H7 (cell line): ENCODE measurements around the gene SLC9A5. TPM values are rescaled to one million over a fixed set of nuclear protein-coding genes. Genes with fewer than 3 reads are reported as not detected.
A peak's percentile ranks its signal among the peaks of the same experiment; 100 is the strongest.

Experiments
- DNase-seq: peaks from one replicate; pipeline ENCODE4 v3.0.0; 2012
- H3K27me3 ChIP-seq: 2 replicates; pipeline ENCODE4 v1.6.0; 2011; ENCODE audit warnings: mild to moderate bottlenecking, low read length; ENCODE audit not compliant: control insufficient read depth, insufficient read depth
- H3K36me3 ChIP-seq: replicated peaks from 2 replicates; pipeline ENCODE4 v1.5.1; 2011; ENCODE audit warnings: low read length; ENCODE audit not compliant: control insufficient read depth, insufficient read depth
- H3K4me3 ChIP-seq: 2 replicates; pipeline ENCODE4 v1.5.1; 2011; ENCODE audit warnings: low read depth, mild to moderate bottlenecking, control low read depth, low read length, moderate library complexity; ENCODE audit not compliant: insufficient read depth
- total RNA-seq: library from RNA; depleted of rRNA; stranded (reverse); fragments of >200 nt; shearing (Covaris generic); gene quantifications from 2 replicates; pipeline ENCODE4 v1.2.3, GENCODE V29; 2014

Gene SLC9A5
- total RNA-seq, 1 experiment from 2014 or later, result 1.6 TPM

DNA sequence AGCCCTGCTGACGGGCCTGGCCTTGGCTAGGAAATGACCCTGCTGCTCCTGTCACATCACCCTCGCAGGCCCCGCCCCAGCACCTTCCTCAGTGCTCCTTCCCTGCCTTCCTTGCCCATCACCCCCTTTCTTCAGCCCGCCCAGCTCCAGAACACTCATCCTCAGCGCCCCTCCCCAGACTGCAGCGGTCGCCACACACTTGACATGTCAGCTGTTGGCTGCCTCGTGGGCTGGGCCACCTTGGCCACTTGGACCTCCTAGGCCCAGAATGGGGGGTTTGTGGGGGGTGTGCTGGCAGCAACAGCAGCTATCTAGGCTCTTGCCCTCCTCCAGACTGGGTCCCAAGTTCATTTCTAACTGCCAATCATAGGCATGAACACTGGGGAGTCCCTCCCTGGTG lies 39.2 kb upstream of the SLC9A5 start:
- H3K27me3 ChIP-seq, result no peaks in the 10 kb centered on the region; the same call in 1 of the 2 replicates
- no peak for DNase-seq
- H3K36me3 ChIP-seq, result no peaks in the 10 kb centered on the region
- H3K4me3 ChIP-seq, result no peak overlapping the region

DNA sequence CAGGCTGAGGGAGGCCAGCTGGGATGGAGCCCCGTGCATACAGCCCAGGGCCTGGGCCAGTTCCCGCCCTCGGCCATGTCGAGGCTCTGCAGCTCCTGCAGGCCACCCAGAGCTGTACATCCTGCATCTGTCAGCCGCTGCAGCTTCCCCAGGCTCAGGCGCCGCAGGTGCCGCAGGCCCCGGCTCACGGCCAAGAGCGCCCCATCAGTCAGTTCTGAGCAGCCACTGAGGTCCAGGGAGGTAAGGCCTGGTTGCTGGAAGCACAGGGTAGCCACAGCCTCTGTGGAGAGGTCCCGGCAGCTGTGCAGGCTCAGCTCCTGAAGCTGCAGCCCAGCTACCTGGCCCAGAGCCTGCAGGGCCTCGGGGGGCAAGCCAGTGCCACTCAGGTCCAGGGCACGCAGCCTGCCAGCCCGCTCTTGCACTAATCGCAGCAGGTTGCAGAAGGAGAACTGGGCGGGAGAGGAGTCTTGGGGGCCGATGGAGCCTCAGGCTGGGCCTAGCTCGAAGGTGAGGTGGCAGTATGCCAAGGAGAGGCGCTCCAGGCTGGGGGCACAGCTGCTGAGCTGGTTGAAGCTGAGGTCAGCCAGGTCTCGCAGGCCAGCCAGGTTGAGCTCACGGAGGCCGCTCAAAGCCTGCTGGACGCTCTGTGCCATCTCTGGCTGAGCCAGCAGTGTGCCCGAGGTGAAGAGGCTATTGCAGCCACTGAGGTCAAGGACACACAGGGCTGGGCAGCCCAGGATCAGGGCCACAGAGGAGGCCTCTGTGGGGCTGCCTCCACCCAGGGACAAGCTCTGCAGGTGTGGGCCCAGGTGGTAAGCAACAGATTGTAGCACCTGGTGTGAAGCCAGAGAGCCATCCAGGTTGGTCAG lies 38.5 kb upstream of the SLC9A5 start:
- Histone ChIP-seq H3K36me3 (no peaks in the 10 kb centered on the region), H3K27me3 (no peaks in the 10 kb centered on the region; the same call in 1 of the 2 replicates), H3K4me3 (no peak overlapping the region)
- DNase-seq, result peak; percentile 73

DNA sequence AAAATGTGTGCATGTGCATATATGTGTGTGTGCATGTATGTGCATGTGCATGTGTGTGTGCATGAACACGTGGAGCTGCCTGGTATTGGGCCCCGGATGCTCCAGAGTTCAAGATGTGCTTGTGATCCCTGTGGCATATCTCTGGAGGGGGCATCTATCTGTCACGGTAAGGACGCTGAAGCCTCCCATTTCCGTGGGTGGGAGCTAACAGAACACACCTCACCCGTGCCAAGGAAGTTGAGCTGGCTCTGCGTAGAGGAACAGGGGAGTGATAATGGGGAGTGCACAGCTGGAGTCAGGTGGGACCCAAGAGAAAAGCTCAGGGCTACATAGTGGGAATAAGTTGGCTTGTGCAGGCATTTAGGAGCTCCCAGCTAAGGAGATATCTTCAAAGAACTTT lies 37.1 kb upstream of the SLC9A5 start:
- no peak overlapping the region for H3K4me3 ChIP-seq
- no peaks in the 10 kb centered on the region; the same call in 1 of the 2 replicates for H3K27me3 ChIP-seq
- H3K36me3 ChIP-seq, result no peaks in the 10 kb centered on the region
- DNase-seq, result no peak

DNA sequence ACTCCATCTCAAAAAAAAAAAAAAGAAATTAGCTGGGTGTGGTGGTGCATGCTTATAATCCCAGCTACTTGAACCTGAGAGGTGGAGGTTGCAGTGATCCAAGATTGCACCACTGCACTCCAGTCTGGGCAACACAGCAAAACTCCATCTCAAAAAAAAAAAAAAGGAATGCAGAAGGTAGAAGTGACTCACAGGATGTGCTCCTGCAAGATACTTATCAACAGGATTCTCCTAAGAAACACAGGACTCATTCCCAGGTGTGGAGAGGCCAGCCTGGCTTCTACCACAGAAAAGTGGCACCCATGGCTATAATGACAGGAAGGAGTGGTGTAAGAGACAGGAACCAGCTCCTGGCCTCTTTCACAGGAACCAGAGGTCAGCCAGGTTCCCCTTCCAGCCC lies 36.0 kb upstream of the SLC9A5 start:
- no peak for DNase-seq
- H3K27me3 ChIP-seq, result no peaks in the 10 kb centered on the region; the same call in 1 of the 2 replicates
- H3K4me3 ChIP-seq, result no peak overlapping the region
- no peaks in the 10 kb centered on the region for H3K36me3 ChIP-seq

DNA sequence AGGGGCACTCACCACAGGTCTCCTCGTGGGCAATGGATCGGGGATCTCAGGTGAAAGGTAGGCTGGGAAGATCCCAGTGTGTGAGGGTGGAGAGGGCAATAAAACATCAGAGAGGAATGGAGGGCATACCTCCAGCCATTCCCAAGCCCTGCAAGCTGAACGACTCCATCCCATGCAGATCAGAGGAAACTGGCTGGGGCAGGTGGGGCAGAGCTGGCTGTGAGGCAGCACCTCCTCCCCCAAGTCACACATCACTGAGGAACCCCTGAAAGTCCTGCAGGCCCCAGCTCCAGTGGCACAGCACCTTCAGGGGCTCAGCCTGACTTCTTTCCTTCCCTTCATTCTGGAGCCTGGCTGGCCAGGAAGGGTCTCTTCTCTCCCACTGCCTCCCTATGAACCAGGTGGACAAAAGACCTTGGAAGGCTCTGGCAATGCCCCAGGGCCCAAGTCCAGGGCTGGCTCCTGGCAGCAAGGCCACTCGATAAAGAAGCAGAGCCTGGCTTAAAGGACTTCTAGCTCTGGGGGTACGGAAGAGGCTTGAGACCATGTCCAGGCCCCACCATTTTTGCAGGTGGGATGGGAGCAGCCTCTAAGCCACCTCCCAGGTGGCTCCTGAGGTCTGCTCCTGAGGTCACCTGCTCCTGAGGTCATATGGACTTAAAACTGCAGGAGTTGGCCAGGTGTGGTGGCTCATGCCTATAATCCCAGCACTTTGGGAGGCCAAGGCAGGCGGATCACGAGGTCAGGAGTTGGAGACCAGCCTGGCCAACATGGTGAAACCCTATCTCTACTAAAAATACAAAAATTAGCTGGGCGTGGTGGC lies 35.4 kb upstream of the SLC9A5 start:
- no peak for DNase-seq
- no peaks in the 10 kb centered on the region; the same call in 1 of the 2 replicates for H3K27me3 ChIP-seq
- no peak overlapping the region for H3K4me3 ChIP-seq
- H3K36me3 ChIP-seq, result no peaks in the 10 kb centered on the region

DNA sequence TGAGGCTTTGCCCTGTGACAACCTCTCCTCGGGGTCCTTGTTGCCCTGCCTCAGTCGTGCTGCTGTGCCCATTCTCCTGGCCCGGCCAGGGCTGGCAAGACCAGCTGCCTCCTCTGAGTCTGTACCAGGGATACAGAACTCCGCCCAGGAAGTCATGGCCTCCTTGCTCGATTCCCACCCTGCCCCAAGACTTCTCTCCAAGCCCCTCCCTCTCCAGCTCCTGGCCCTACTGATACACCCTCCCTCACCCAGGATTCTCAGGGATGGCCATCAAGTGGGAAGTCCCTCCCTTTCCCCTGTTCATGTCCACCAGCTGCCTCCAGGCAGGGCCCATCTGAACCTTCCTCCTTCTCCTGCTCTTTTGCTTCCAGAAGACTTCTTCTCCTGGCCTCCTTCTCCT lies 33.1 kb upstream of the SLC9A5 start:
- peak; percentile 74 for DNase-seq
- no peak overlapping the region for H3K4me3 ChIP-seq
- H3K27me3 ChIP-seq, result no peaks in the 10 kb centered on the region; the same call in 1 of the 2 replicates
- H3K36me3 ChIP-seq, result no peaks in the 10 kb centered on the region

DNA sequence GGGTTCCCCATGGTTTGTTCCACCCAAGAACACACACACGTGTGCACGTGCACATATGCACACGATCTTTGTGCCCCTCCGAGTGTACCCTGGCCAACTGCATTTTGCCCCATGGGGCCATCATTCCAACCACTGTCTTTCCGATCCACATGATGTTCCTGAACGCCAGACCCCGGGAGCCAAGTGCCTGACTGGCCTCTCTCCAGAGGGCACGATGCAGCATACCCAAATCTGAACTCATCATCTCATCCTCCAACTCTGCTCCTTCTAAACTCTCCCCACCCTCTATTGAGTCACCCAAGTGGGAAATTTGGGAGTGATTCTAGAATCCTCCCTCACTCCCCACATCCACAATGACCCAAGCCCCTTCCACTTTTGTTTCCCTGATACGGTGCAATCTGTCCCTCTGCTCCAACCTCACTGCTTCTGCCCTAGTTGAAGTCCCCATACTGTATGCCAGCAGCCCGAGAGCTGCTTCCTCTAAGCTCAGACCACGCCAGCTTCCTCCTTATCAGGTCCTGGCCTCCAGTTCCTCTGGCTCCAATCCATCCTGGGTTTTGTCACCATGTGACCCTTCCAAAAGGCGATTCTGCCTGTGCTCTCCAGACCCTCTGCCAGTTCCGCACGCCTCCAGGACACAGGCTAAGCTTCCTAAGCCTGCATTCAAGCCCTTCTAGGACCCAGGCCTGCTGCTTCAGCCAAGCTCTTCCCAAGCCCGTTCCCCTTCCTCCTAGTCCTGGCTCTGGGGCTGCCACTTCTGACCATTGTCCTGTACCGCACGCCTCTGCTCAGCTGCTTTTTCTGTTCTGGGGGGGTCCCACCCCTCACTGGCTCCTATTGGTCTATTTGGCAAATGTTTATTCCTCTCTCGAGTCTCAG lies 31.9 kb upstream of the SLC9A5 start:
- H3K27me3 ChIP-seq, result no peaks in the 10 kb centered on the region; the same call in 1 of the 2 replicates
- no peaks in the 10 kb centered on the region for H3K36me3 ChIP-seq
- no peak overlapping the region for H3K4me3 ChIP-seq
- DNase-seq, result no peak

DNA sequence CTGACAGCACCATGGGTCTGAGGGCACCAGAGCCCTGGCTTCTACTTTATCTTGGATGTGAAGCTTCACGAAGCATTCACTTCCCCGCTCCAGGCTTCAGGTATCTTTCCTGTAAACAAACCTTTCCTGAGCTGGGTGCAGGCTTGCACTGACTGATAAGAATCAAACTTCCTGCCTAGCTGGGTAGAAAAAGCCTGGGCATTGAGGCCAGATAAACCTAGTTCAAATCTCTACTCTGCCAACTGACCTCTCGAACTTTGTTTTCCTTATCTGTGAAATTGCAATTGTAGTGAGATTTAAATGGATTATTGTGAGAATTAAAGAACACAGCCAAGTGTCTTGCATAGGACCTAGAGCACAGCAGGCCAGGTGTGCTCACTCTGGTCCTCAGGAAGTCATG lies 24.8 kb upstream of the SLC9A5 start:
- Histone ChIP-seq H3K27me3 (no peaks in the 10 kb centered on the region), H3K4me3 (no peak overlapping the region), H3K36me3 (peaks cover 6% of the 10 kb centered on the region)
- DNase-seq, result no peak

DNA sequence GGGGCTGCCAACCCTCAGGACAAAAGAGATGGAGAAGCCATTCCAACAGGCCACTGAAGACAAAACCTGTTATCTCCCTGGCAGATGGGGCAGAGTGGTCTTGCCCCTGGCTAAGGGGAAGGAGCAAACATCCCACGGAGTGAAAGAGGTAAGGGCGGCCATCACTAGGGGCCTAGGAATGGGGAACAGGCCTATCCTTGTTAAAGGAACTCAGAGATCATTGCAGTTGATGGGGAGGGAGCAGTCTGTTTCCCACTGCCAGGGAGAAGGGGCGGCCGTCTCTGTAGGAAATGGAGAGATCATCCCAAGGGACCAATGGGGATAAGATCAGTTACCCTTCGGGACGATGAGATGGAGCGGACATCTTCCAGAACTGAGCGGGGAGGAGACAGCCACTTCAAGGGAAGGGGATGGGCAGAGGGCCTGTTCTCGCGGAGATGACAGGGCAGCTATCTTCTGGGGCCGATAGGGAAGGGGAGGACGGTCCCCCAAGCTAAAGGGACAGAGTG lies 22.4 kb upstream of the SLC9A5 start:
- DNase-seq, result no peak
- peak overlapping the region; percentile 87 for H3K4me3 ChIP-seq

DNA sequence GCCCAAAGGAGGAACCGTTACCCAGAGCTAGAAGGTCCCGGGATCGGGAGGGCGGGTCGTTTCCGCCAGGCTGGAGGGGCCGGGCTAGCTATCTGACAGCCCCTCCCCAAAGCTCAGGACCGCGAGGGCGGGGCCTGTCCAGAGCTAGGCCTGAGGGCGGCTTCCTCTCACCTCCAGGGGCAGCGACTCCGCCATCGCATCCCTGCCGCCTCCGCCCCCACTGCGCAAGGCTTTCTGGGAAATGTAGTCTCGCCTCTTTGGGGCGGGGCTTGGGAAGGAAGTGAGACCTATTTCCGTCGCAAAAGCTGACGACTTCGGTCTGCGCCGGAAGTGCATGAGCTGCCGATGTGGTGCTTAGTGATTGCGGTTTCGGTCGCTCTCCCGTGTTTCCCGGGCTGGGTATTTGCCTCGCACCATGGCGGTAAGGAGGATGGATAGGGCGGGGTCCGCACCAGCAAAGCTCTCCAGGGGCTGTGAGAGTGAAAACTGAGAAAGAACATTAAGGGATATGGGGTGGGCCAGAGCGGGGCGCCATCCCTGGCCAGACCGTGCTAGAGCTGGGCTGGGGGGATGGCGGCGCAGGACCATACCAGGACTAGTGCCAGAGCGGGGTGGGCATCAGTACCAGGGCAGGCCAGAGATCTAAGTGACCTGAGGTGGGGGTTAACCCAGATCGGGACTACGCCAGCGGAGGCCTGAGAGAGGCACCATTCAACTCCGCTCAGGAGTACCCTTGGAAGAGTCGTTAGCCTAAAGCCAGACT lies 21.8 kb upstream of the SLC9A5 start, which contains the start of gene TMEM208:
Gene TMEM208, plus strand, starts transcription at position 327 of the 763 bp plus-strand sequence. Its CDS starts 89 bp downstream, at position 416.
- H3K27me3 ChIP-seq, result no peaks in the 10 kb centered on the region
- peak within 1 kb of the TSS; percentile 87 for H3K4me3 ChIP-seq
- peaks cover 28% of the 10 kb centered on the region for H3K36me3 ChIP-seq
- DNase-seq, result peak; percentile 100

More for the DNA sequence above, 22.4 kb upstream of the SLC9A5 start:
- Histone ChIP-seq H3K27me3 (no peaks in the 10 kb centered on the region), H3K36me3 (peaks cover 24% of the 10 kb centered on the region)

DNA sequence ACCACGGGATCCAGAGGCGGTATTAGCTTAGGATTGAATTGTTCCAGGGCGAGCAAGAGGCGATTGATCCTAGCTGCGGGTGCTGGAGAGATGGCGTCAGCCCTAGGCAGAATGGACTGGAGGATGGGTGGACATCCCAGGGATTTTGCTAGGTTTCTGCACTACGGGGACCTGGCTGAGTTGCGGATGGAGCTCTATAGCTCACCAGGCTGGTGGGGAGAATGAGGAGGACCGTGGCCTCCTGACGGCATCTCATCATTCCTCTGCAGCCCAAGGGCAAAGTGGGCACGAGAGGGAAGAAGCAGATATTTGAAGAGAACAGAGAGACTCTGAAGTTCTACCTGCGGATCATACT lies 21.2 kb upstream of the SLC9A5 start:
- H3K36me3 ChIP-seq, result peaks cover 28% of the 10 kb centered on the region
- peak overlapping the region; percentile 87 for H3K4me3 ChIP-seq
- H3K27me3 ChIP-seq, result no peaks in the 10 kb centered on the region
- DNase-seq, result no peak

DNA sequence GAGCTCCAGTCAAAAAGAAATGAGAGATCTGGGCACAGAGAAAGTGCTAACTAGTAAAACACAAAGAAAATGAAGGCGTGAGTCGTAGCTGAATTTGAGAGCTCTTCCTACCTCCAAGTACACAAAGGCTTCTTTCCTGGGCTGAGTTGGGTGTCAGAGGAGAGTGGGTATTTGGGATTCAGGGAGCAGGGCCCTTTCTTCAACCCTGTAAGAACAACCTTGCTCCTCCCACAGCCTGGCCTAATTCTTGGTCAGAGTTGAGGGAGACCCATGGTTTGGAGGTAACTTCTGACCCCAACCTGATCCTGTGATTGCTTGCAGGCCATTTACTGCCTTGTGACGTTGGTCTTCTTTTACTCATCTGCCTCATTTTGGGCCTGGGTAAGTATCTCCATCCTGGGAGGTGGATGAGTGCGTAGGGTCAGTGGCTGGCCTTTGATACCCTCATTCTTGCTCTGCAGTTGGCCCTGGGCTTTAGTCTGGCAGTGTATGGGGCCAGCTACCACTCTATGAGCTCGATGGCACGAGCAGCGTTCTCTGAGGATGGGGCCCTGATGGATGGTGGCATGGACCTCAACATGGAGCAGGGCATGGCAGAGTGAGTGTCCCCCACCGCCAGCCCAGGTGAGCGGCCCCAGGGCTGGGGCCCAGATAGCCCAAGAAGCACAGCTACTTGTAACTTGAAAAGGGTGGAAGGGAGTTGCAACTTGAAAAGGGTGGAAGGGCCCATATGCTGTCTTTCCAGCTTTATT lies 20.6 kb upstream of the SLC9A5 start:
- Histone ChIP-seq H3K36me3 (peaks cover 28% of the 10 kb centered on the region), H3K4me3 (peak overlapping the region; percentile 87; the same call in 1 of the 2 replicates), H3K27me3 (no peaks in the 10 kb centered on the region)
- no peak for DNase-seq

DNA sequence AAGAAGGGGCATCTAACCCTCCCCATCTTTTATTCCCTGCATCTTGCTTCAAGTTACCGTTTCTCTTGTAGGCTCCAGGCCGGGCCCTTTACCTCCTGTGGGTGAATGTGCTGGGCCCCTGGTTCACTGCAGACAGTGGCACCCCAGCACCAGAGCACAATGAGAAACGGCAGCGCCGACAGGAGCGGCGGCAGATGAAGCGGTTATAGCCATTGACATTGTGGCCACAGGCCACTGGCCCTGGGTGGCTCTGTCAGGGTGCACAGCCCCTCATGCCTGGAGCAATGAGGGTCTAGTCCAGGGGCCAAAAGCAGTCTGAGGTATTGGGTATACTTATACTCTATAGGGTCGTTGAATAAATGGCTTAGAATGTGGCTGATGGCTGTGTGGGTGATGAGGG lies 19.9 kb upstream of the SLC9A5 start:
- DNase-seq, result no peak
- no peaks in the 10 kb centered on the region for H3K27me3 ChIP-seq
- H3K36me3 ChIP-seq, result peaks cover 30% of the 10 kb centered on the region
- H3K4me3 ChIP-seq, result no peak overlapping the region
